ENCODE results near the gene NHSL2. TPM values are rescaled to one million over a fixed set of nuclear protein-coding genes. Genes with fewer than 3 reads are reported as not detected.
"Not testable (repeated sequence)": the region's sequence is repeated elsewhere in the genome, so short reads cannot be mapped to it uniquely, and the experiment has no call there.

Gene NHSL2
- total RNA-seq, 4 donors from 2014 or later: 1.6 to 6.0 (median 3.6) TPM

GRCh38 chrX:71955530-71956120, 45.0 kb downstream of the NHSL2 start:
- Histone ChIP-seq H3K4me1 (no peaks in the 10 kb centered on the region), H3K27me3 (no peaks in the 10 kb centered on the region), H3K36me3 (no peaks in the 10 kb centered on the region), H3K4me3 (no peak overlapping the region), H3K27ac (no peak overlapping the region), H3K9me3 (no peaks in the 10 kb centered on the region)
- intact Hi-C loops (cut with DNase I; ENCODE audit: low total_unique reads): no loop called here
- TF ChIP-seq EP300 (IDR thresholded peaks at IDR 0.05; ENCODE audit: low read depth) (no peak), CTCF (IDR thresholded peaks at IDR 0.05) (no peak), POLR2A (IDR thresholded peaks at IDR 0.05) (no peak), POLR2AphosphoS5 (IDR thresholded peaks at IDR 0.05) (no peak)
- DNase-seq: no peak
- WGBS, 2 donors (ENCODE audit: low coverage in 1 of 2): 76% methylated on average over 7 of the region's 7 CpGs; no CpG with 5 or more reads in 1 of the 2 donors
- in situ Hi-C loops (cut with MboI; ENCODE audit: low pct_ligation_motif_present in 1 of 4, low pct_unique_long_range_greater_than_20kb in 1 of 4, low sequenced_read_pairs in 3 of 4): no loop called here

- intact Hi-C loops (cut with DNase I; ENCODE audit: low total_unique reads) (no loop called here), in situ Hi-C loops (cut with MboI; ENCODE audit: low pct_ligation_motif_present in 1 of 4, low pct_unique_long_range_greater_than_20kb in 1 of 4, low sequenced_read_pairs in 3 of 4) (no loop called here)
- H3K27me3 ChIP-seq: no peaks in the 10 kb centered on the region
- no peak for DNase-seq
- 53% methylated on average over 2 of the region's 2 CpGs; no CpG with 5 or more reads in 1 of the 2 donors for WGBS, 2 donors (ENCODE audit: low coverage in 1 of 2)
- H3K4me3 ChIP-seq: no peak overlapping the region
- TF ChIP-seq POLR2AphosphoS5 (IDR thresholded peaks at IDR 0.05) (no peak), POLR2A (IDR thresholded peaks at IDR 0.05) (no peak), CTCF (IDR thresholded peaks at IDR 0.05) (no peak), EP300 (IDR thresholded peaks at IDR 0.05; ENCODE audit: low read depth) (no peak)
- H3K27ac ChIP-seq: no peak overlapping the region
- no peaks in the 10 kb centered on the region for H3K9me3 ChIP-seq
- no peaks in the 10 kb centered on the region for H3K36me3 ChIP-seq
- no peaks in the 10 kb centered on the region for H3K4me1 ChIP-seq
Observed at GRCh38 chrX:71958281-71958675, 47.6 kb downstream of the NHSL2 start.

GRCh38 chrX:71964184-71964583, 53.5 kb downstream of the NHSL2 start:
- H3K27ac ChIP-seq; intact Hi-C loops (cut with DNase I; ENCODE audit: low total_unique reads); H3K36me3 ChIP-seq; H3K27me3 ChIP-seq; H3K4me1 ChIP-seq; H3K4me3 ChIP-seq; DNase-seq; in situ Hi-C loops (cut with MboI; ENCODE audit: low pct_ligation_motif_present in 1 of 4, low pct_unique_long_range_greater_than_20kb in 1 of 4, low sequenced_read_pairs in 3 of 4); H3K9me3 ChIP-seq: not testable (repeated sequence)

GRCh38 chrX:71974916-71975315, 64.3 kb downstream of the NHSL2 start:
- no peak for DNase-seq
- WGBS, 2 donors (ENCODE audit: low coverage in 1 of 2): 79% methylated on average over 4 of the region's 4 CpGs; no CpG with 5 or more reads in 1 of the 2 donors
- Histone ChIP-seq H3K4me3 (no peak overlapping the region), H3K36me3 (no peaks in the 10 kb centered on the region), H3K4me1 (no peaks in the 10 kb centered on the region), H3K9me3 (no peaks in the 10 kb centered on the region), H3K27me3 (no peaks in the 10 kb centered on the region), H3K27ac (no peak overlapping the region)
- intact Hi-C loops (cut with DNase I; ENCODE audit: low total_unique reads) (no loop called here), in situ Hi-C loops (cut with MboI; ENCODE audit: low pct_ligation_motif_present in 1 of 4, low pct_unique_long_range_greater_than_20kb in 1 of 4, low sequenced_read_pairs in 3 of 4) (no loop called here)
- TF ChIP-seq EP300 (IDR thresholded peaks at IDR 0.05; ENCODE audit: low read depth): no peak
- TF ChIP-seq POLR2AphosphoS5 (IDR thresholded peaks at IDR 0.05): no peak
- TF ChIP-seq POLR2A (IDR thresholded peaks at IDR 0.05): no peak
- TF ChIP-seq CTCF (IDR thresholded peaks at IDR 0.05): no peak

GRCh38 chrX:71976753-71977152, 66.1 kb downstream of the NHSL2 start:
- no peaks in the 10 kb centered on the region for H3K27me3 ChIP-seq
- WGBS, 2 donors (ENCODE audit: low coverage in 1 of 2): 58% methylated on average over 3 of the region's 3 CpGs; no CpG with 5 or more reads in 1 of the 2 donors
- no peak for DNase-seq
- in situ Hi-C loops (cut with MboI; ENCODE audit: low pct_ligation_motif_present in 1 of 4, low pct_unique_long_range_greater_than_20kb in 1 of 4, low sequenced_read_pairs in 3 of 4): no loop called here
- no peak overlapping the region for H3K4me3 ChIP-seq
- TF ChIP-seq POLR2A (IDR thresholded peaks at IDR 0.05) (no peak), EP300 (IDR thresholded peaks at IDR 0.05; ENCODE audit: low read depth) (no peak), CTCF (IDR thresholded peaks at IDR 0.05) (no peak), POLR2AphosphoS5 (IDR thresholded peaks at IDR 0.05) (no peak)
- H3K4me1 ChIP-seq: no peaks in the 10 kb centered on the region
- intact Hi-C loops (cut with DNase I; ENCODE audit: low total_unique reads): no loop called here
- no peaks in the 10 kb centered on the region for H3K9me3 ChIP-seq
- H3K36me3 ChIP-seq: no peaks in the 10 kb centered on the region
- no peak overlapping the region for H3K27ac ChIP-seq
